ENCODE results near the gene AGR2.
A peak's percentile ranks its signal among the peaks of the same experiment; 100 is the strongest.

AGR2 gene

DNA sequence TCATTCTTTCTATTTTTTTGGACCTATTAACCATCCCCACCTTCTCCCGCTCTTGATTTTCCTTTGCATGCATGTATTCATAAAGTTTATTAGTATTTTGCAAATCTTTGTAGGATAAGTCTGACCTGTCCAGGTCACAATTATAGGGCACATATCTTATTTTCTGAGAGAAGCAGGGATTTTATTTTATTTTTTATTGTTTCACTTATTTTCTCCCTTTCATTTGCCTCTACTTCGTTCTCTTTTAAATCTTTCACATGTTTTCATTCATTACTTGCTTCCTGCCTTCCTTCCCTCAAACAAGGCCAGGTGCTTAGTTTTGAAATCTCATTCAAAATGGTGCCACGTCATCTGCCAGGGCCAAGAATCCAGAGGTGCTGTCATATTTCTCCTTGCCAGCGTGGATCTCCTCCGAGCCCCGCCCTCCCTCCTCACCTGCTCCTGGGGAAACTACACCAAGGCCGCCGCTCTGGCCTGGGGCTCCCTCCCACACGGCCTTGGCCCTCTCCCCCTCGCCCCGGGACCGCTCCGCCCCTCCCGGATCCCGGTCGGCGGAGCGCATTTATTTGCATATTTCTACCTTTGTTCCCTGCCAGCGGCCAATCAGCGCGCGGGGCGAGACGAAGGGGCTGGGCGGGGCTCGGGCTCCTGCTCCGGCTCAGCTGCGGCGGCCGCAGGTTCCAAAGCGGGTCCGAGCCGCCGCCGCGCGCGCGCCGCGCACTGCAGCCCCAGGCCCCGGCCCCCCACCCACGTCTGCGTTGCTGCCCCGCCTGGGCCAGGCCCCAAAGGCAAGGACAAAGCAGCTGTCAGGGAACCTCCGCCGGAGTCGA, 51.5 kb downstream of the AGR2 start, which contains the start of gene TSPAN13:
Gene TSPAN13 (plus strand): TSS at position 654 of the 830 bp plus-strand sequence. CDS start 213 bp downstream, outside the sequence.
- peak; percentile 89 for DNase-seq
- in situ Hi-C loops (cut with MboI; ENCODE audit: low pct_unique_long_range_greater_than_20kb, low sequenced_read_pairs): no loop called here

DNA sequence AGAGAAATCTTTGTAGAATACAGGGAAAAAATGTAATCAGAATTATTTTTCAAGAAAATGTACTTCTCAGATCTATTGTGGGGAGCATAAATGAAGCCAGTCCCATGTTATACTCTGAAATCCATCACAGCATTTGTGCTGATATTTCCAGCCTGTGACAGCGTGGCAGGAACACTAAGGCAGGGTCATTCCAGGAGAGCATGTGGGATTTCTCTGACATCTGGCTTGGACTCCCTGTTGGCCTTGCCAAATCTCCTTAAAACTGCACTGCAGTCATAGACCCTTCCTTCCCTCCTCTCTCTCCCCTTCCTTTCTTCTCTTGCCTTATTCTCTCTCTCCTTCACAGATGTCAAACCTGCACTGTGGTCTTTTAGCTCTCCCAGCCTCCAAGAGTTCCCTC, 57.7 kb downstream of the AGR2 start:
- DNase-seq: no peak
- in situ Hi-C loops (cut with MboI; ENCODE audit: low pct_unique_long_range_greater_than_20kb, low sequenced_read_pairs): no loop called here

- DNase-seq: no peak
- in situ Hi-C loops (cut with MboI; ENCODE audit: low pct_unique_long_range_greater_than_20kb, low sequenced_read_pairs): no loop called here
Observed at GRCh38 chr7:16745645-16746044, 59.2 kb downstream of the AGR2 start.

DNA sequence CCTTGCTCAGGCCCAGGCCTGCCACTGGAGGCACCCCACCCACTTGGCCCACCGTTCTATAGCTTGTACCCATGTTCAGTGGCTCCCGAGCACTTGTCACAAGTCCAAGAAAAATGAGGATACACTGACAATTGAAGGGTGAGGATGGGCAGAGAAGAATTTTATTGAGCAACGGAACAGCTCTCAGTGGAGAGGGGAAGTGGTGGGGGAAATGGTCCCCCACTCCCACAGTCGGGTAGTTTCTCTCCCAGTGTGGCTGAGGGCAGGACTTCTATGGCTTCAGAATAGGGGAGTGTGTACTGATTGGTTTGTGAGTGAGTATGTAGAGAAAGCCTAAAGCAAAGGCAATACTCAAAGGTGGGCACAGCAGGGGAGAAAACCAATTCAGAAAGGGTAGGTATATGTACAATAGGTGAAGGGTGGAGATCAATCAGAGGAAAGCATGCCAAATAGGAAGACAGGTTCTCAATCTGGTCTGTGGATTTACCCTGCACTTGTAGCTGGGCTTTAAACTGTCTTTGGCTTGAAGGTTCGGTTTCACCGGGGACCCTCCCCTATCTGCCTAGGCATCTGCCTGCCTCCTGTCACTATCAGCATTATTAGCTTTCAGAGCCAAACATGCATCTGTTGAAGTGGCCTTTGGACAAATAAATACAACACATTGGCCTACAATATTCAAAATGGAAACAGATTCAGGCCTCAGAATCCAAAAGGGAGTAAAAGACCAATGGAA, 60.1 kb downstream of the AGR2 start:
- DNase-seq: peak; percentile 34
- in situ Hi-C loops (cut with MboI; ENCODE audit: low pct_unique_long_range_greater_than_20kb, low sequenced_read_pairs): no loop called here

DNA sequence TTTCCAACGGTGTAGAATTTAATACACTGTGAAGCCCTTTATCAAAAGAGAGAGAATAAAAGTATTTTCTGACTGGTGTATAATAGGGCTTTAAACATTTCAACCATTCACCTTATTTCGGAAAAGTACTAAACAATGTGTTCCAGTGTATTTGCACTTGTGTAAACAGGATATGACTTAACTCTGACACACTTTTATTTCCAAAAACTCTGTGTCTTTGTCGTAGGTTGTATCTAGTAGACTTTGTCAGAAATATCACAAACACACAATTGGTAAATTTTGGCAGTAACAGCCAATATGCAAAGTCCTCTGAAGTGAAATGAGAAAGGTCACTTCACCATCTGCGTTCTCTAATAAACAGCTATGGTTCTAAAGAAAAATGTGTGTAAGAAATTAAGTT, 61.6 kb downstream of the AGR2 start:
- in situ Hi-C loops (cut with MboI; ENCODE audit: low pct_unique_long_range_greater_than_20kb, low sequenced_read_pairs): no loop called here
- no peak for DNase-seq

- DNase-seq: no peak
- in situ Hi-C loops (cut with MboI; ENCODE audit: low pct_unique_long_range_greater_than_20kb, low sequenced_read_pairs): no loop called here
Observed at GRCh38 chr7:16742547-16742946, 62.3 kb downstream of the AGR2 start.

All from KBM-7 (cell line).